ENCODE measurements around the gene RILP.

RILP gene

DNA sequence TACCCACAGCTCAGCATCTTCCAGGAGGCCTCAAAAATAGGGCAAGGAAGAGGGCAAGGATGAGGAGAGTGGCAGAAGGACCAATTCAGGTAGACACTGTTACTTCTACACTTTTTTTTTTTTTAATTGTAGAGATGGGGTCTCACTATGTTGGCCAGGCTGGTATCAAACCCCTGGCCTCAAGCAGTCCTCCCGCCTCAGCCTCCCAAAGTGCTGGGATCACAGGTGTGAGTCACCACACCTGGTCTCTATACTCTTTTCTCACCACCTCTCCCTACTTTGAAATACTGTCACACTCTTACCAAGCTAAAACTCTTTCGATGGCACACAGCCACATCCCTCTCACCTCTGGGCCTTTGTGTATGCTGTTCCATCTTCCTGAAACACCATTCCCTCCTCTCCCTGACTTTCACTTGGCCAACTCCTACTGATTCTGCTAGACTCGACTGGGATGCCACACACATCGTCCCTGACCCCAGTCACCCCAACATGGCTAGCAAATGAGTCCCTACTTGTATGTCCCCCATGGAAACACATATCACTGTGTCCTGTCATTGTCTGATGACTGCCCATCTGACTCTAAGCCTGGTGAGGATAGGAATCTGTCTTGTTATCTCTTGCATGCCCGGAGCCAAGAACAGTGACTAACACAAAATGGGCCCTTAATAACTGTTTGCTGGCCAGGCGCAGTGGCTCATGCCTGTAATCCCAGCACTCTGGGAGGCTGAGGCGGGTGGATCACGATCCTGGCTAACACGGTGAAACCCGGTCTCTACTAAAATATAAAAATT lies 13.8 kb downstream of the RILP start:
- Histone ChIP-seq H3K27me3 (ENCODE audit: control insufficient read depth, low read length) (no peaks in the 10 kb centered on the region), H3F3A (ENCODE audit: control insufficient read depth, insufficient read depth) (peaks cover 16% of the 10 kb centered on the region), H4K20me1 (ENCODE audit: control insufficient read depth, insufficient read depth, low read depth, low read length) (no peaks in the 10 kb centered on the region), H3K27ac (ENCODE audit: low read depth, low read length) (no peak overlapping the region), H3K9me3 (ENCODE audit: control insufficient read depth, insufficient read depth, low read length) (no peaks in the 10 kb centered on the region), H3K36me3 (ENCODE audit: control insufficient read depth, low read length) (no peaks in the 10 kb centered on the region), H3K79me2 (ENCODE audit: control insufficient read depth, low read length) (no peaks in the 10 kb centered on the region), H3K4me3 (ENCODE audit: low read length) (no peak overlapping the region), H3K4me1 (ENCODE audit: control insufficient read depth, low read length) (peaks cover 20% of the 10 kb centered on the region), H3K9me2 (replicated peaks; ENCODE audit: control insufficient read depth, low read length) (no peaks in the 10 kb centered on the region), H3K4me2 (ENCODE audit: low read length) (no peak overlapping the region)
- TF ChIP-seq, protein P1, sequence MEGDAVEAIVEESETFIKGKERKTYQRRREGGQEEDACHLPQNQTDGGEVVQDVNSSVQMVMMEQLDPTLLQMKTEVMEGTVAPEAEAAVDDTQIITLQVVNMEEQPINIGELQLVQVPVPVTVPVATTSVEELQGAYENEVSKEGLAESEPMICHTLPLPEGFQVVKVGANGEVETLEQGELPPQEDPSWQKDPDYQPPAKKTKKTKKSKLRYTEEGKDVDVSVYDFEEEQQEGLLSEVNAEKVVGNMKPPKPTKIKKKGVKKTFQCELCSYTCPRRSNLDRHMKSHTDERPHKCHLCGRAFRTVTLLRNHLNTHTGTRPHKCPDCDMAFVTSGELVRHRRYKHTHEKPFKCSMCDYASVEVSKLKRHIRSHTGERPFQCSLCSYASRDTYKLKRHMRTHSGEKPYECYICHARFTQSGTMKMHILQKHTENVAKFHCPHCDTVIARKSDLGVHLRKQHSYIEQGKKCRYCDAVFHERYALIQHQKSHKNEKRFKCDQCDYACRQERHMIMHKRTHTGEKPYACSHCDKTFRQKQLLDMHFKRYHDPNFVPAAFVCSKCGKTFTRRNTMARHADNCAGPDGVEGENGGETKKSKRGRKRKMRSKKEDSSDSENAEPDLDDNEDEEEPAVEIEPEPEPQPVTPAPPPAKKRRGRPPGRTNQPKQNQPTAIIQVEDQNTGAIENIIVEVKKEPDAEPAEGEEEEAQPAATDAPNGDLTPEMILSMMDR (IDR thresholded peaks at IDR 0.05; ENCODE audit: low read depth, low read length, poor library complexity, severe bottlenecking), result no peak

DNA sequence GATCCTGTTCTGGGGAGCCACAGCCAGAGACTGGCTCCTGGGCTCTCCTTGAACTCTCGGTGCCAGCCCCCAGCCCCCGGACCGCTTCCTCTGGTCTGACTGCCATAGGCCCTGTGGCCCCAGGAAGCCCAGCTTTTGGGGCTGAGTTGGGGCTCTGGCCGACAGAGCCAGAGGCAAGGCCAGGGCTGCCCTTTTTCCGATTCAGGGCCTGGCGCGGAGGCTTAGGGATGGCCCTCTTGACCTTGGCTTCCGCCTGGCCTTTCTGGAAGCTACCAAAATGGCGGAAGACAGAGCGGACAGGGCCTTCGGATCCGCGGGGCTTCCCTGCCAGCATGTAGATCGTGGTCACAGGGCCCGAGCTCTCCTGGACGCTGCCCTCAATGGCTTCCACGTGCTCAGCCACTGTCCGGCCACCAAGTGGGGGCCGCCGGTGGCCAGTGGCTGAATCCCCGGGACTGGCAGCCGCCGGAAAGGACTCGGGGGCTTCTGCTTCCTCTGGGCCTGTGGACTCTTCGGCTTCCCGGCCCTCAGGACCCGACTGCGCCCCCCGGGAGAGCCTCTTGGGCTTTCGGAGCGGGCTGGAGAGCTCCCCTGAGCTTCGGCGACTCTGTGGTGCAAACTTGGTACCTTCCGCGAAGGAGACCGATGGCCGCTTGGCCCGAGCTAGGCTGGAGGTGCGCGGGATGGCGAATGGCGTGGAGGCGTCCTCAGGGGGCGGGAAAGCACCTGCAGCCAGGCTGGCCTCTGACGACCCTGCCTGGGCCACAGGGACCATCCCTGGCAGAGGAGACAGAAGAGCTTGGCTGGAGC lies 14.6 kb downstream of the RILP start:
- peaks cover 23% of the 10 kb centered on the region for H3F3A ChIP-seq (ENCODE audit: control insufficient read depth, insufficient read depth)
- no peaks in the 10 kb centered on the region for H4K20me1 ChIP-seq (ENCODE audit: control insufficient read depth, insufficient read depth, low read depth, low read length)
- no peaks in the 10 kb centered on the region for H3K27me3 ChIP-seq (ENCODE audit: control insufficient read depth, low read length)
- H3K9me2 ChIP-seq (replicated peaks; ENCODE audit: control insufficient read depth, low read length), result no peaks in the 10 kb centered on the region
- H3K4me2 ChIP-seq (ENCODE audit: low read length), result no peak overlapping the region
- TF ChIP-seq, protein P1 (IDR thresholded peaks at IDR 0.05; ENCODE audit: low read depth, low read length, poor library complexity, severe bottlenecking), result no peak
- TF ChIP-seq EZH2phosphoT487 (IDR thresholded peaks at IDR 0.05; ENCODE audit: borderline replicate concordance, low read length), result no peak
- no peaks in the 10 kb centered on the region for H3K9me3 ChIP-seq (ENCODE audit: control insufficient read depth, insufficient read depth, low read length)
- H3K4me1 ChIP-seq (ENCODE audit: control insufficient read depth, low read length), result peaks cover 28% of the 10 kb centered on the region
- no peaks in the 10 kb centered on the region for H3K36me3 ChIP-seq (ENCODE audit: control insufficient read depth, low read length)
- H3K27ac ChIP-seq (ENCODE audit: low read depth, low read length), result no peak overlapping the region
- no peak overlapping the region for H3K4me3 ChIP-seq (ENCODE audit: low read length)
- no peaks in the 10 kb centered on the region for H3K79me2 ChIP-seq (ENCODE audit: control insufficient read depth, low read length)

DNA sequence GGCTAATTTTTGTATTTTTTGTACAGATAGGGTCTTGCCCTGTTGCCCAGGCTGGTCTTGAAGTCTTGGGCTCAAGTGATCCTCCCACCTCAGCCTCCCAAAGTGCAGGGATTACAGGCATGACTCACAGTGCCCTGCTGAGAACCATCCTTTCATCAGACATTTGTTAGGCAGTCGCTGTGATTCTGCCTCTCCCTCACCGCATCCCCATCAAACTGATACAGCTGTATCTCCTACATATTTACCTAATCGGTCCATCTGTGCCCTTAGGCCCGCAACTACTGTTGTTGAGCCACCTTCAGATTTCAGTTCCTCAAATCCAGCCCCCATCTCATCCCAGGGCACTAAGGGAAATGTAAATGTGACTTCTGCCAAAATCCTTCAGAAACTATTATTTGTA lies 19.0 kb downstream of the RILP start:
- no peaks in the 10 kb centered on the region for H4K20me1 ChIP-seq (ENCODE audit: control insufficient read depth, insufficient read depth, low read depth, low read length)
- H3K27me3 ChIP-seq (ENCODE audit: control insufficient read depth, low read length), result no peaks in the 10 kb centered on the region
- H3K9me2 ChIP-seq (replicated peaks; ENCODE audit: control insufficient read depth, low read length), result no peaks in the 10 kb centered on the region
- peak overlapping the region; percentile 25; the same call in 1 of the 2 replicates for H3K27ac ChIP-seq (ENCODE audit: low read depth, low read length)
- peak overlapping the region; percentile 85 for H3K4me2 ChIP-seq (ENCODE audit: low read length)
- H3K4me3 ChIP-seq (ENCODE audit: low read length), result peak overlapping the region; percentile 94
- peaks cover 50% of the 10 kb centered on the region for H3K4me1 ChIP-seq (ENCODE audit: control insufficient read depth, low read length)
- no peak for TF ChIP-seq EZH2phosphoT487 (IDR thresholded peaks at IDR 0.05; ENCODE audit: borderline replicate concordance, low read length)
- TF ChIP-seq, protein P1 (IDR thresholded peaks at IDR 0.05; ENCODE audit: low read depth, low read length, poor library complexity, severe bottlenecking), result no peak
- peaks cover 26% of the 10 kb centered on the region for H3F3A ChIP-seq (ENCODE audit: control insufficient read depth, insufficient read depth)
- no peaks in the 10 kb centered on the region for H3K9me3 ChIP-seq (ENCODE audit: control insufficient read depth, insufficient read depth, low read length)
- peaks cover 26% of the 10 kb centered on the region for H3K36me3 ChIP-seq (ENCODE audit: control insufficient read depth, low read length)
- H3K79me2 ChIP-seq (ENCODE audit: control insufficient read depth, low read length), result peaks cover 31% of the 10 kb centered on the region
